ENCODE results near the gene IKBKE. TPM values are rescaled to one million over a fixed set of nuclear protein-coding genes. Genes with fewer than 3 reads are reported as not detected.
"Not testable (repeated sequence)": the region's sequence is repeated elsewhere in the genome, so short reads cannot be mapped to it uniquely, and the experiment has no call there.

The IKBKE gene
- polyA plus RNA-seq, 4 donors, result 4.8 to 5.9 (median 4.9) TPM

DNA sequence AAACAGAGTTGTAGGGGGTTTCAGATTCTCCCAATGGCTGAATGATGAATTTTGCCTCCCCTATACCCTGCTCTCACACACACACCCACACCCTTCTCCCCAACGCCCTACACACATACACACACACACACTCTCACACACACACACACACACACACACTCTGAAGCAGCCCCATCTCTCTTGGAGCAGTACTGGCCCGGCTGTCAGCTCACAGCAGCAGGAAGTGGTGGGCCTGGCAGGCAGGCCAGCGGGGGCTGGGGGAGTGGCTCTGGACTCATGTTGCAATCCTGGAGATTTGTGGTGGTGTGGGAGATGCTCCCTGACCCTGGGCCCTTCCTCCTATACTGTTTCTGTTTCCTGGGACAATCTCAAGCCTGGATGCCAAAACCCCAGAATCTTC lies 2.2 kb downstream of the IKBKE start:
- no peak for DNase-seq (ENCODE audit: low read depth in 4 of 4, low spot score in 2 of 4)

DNA sequence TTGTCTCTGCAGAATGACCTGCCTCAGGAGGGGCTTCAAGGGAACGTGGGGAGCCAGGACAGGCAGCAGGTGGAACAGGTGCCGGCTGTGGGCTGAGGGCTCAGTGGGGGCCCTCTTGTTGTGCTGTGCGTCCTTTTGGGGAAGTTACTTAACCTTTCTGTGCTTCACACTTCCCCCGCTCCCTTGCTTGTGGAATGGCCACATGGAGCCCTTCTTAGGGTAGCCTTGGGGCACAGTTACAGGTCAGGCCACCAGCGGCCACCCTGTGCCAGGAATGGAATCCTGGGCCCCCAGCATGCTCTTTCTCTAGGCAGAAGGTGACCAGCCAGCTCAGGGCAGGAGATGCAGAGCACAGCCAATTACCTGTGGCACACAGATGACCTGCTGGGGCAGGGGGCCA lies 2.6 kb downstream of the IKBKE start:
- DNase-seq (ENCODE audit: low read depth in 4 of 4, low spot score in 2 of 4), result no peak

DNA sequence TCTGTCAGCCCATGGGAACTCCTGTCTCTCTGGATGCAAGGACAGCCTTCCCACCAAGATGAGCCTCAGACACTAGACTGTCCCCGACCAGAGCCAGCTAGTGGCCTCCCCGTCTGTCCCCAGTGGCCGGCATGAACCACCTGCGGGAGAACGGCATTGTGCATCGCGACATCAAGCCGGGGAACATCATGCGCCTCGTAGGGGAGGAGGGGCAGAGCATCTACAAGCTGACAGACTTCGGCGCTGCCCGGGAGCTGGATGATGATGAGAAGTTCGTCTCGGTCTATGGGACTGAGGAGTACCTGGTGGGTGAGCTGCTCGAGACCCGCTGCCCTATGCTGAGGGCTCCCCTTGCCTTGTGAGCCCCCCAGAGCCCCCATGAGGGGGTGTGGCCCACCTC lies 5.8 kb downstream of the IKBKE start:
- no peak for DNase-seq (ENCODE audit: low read depth in 4 of 4, low spot score in 2 of 4)

DNA sequence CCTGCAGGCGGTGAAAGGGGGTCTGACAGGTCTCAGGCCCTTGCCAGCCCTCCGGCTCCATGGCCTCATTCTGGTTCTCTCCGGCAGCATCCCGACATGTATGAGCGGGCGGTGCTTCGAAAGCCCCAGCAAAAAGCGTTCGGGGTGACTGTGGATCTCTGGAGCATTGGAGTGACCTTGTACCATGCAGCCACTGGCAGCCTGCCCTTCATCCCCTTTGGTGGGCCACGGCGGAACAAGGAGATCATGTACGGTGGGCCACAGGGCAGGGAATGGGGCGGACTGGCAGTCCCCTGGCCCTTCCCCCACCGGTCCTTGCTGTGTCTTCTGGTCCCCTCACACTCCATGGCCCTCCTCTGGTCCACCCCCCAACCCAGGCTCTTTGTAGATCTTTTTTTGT lies 6.3 kb downstream of the IKBKE start:
- no peak for DNase-seq (ENCODE audit: low read depth in 4 of 4, low spot score in 2 of 4)

DNA sequence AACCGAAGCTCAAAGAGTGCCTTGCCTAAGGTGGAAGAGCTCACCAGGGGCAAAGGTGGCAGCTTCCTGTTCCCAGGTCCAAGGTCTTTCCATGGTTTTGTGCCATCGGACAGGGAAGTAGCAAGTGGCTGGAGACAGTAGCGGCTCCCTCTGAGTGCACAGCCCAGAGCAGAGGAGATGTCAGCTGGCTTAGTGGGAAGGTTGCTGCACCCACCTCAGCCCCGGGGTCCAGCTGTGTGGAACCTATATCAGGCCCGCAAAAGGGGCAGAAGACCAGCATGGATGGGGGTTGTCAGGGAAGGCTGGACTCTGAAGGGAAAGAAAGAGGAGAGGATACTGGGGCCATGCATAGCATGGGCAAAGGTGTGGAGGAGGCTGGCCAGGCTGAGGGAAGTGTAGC lies 6.8 kb downstream of the IKBKE start:
- DNase-seq (ENCODE audit: low read depth in 4 of 4, low spot score in 2 of 4), result no peak

DNA sequence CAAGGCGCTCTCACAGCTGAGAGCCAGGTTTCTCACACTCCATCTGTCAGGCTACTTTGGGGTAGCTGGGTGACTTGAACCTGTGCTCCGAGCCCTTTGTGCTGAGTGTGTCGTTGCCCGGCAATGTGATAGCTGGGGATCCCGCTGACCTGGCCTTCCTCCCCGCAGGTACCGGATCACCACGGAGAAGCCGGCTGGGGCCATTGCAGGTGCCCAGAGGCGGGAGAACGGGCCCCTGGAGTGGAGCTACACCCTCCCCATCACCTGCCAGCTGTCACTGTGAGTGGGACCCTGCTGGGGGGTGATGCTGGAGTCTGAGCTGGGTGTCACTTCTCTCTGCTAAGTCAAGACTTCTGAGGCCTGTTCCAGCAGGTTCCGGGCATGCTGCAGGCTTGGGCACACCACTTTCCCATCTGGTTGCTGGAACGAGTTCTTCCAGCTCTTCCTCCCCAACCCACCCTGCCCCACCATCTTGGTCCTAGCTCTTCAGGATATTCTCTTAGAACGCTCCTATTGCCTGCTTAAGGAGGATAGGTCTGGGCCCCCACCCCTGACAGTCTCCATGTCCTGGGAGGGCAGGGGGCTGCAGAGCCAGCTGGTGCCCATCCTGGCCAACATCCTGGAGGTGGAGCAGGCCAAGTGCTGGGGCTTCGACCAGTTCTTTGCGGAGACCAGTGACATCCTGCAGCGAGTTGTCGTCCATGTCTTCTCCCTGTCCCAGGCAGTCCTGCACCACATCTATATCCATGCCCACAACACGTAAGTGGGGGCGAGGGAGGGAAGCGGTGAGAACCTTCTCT lies 7.5 kb downstream of the IKBKE start:
- DNase-seq (ENCODE audit: low read depth in 4 of 4, low spot score in 2 of 4), result no peak

DNA sequence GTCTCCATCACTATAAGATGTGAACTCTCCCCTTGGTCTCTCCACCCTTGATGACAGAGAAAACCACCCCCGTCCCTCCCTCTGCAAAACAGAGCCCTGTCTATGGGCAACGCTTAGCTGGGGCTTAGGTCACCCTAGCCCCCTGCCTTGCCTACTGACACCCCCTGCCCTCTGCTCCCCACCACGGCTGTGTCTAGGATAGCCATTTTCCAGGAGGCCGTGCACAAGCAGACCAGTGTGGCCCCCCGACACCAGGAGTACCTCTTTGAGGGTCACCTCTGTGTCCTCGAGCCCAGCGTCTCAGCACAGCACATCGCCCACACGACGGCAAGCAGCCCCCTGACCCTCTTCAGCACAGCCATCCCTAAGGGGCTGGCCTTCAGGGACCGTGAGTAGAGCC lies 8.5 kb downstream of the IKBKE start:
- DNase-seq (ENCODE audit: low read depth in 4 of 4, low spot score in 2 of 4), result no peak

DNA sequence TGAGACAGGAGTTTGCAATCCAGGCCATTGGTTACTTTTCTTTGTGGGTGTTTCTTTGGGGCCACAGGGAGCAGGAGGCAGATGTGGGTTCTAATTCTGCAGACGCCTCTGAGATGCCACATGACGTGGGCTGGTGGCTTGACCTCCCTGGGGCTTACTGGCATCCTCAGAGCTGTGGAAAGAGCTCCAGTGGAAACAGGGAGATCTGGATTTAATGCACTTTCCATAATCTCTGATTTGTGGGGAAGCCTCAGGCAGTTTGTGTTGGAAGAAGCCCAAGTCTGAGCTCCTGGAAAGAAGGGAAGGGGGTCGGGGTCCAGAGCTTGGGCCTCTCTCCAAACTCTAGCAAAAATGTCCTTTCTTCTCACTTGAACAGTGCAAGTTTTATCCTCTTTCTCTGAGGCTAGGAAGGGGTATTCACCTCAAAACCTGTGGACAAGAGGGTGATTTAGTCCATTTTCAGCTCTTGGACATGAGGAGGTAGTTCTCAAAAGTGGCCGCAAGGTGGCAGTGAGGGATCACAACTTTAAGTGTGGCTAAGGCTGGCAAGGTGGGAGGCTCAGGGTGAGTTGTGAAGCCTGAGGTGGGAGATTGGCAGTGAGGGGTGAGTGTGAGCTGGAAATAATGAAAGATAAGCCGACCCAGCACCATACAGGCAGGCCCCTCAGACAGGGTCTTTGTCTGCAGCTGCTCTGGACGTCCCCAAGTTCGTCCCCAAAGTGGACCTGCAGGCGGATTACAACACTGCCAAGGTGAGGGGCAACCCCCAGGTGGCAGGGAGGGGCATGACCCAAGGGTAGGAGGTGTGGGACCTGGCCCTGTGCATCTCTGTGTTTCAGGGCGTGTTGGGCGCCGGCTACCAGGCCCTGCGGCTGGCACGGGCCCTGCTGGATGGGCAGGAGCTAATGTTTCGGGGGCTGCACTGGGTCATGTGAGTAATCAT lies 9.2 kb downstream of the IKBKE start:
- DNase-seq (ENCODE audit: low read depth in 4 of 4, low spot score in 2 of 4), result peak in 2 of 4 donors; percentile 62 to 75

DNA sequence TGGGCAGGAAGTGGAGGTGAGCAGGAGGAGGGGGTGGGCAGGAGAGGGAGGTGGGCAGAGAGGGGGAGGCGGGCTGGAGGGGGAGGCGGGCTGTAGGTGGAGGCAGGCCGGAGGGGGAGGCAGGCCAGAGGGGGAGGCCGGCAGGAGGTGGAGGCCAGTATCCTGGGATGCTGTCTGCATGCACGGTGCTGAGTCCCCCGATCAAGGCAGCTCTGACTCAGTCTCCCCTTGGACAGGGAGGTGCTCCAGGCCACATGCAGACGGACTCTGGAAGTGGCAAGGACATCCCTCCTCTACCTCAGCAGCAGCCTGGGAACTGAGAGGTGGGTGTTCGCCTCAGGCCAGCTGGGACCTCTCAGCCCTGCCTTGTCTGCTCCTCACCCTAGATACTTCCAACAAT lies 9.9 kb downstream of the IKBKE start:
- DNase-seq (ENCODE audit: low read depth in 4 of 4, low spot score in 2 of 4), result no peak

DNA sequence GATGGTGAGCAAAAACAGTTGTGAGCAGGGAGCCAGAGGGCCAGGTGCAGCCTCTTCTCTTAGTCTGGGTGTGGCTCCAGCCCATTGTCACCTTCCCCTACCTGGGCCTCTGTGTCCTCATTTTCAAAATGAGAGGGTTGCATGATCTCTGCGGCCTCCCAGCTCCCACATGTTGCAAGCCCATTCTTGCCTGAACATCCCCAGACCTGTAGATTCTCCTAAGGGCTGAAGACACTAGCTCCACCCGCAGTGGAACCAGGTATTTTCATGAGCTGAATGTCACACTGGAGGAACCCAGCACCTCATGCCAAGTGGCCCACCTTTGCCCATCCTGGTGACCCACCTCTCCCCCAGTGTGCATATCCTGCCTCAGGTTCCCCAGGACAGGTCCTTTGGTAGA lies 12.3 kb downstream of the IKBKE start:
- DNase-seq (ENCODE audit: low read depth in 4 of 4, low spot score in 2 of 4), result no peak

DNA sequence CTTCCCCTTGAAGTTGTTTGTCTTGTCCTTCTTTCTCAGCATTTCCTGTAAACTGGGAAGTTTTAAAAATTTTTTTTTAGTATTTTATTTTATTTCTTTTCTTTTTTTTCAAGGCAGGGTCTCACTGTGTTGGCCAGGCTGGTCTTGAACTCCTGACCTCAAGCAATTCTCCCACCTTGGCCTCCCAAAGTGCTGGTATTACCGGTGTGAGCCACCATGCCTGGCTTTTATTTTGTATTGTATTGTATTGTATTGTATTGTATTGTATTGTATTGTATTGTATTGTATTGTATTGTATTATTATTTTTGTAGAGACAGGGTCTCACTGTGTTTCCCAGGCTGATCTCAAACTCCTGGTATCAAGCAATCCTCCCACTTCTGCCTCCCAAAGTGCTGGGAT lies 13.6 kb downstream of the IKBKE start:
- not testable (repeated sequence) for DNase-seq (ENCODE audit: low read depth in 4 of 4, low spot score in 2 of 4)

DNA sequence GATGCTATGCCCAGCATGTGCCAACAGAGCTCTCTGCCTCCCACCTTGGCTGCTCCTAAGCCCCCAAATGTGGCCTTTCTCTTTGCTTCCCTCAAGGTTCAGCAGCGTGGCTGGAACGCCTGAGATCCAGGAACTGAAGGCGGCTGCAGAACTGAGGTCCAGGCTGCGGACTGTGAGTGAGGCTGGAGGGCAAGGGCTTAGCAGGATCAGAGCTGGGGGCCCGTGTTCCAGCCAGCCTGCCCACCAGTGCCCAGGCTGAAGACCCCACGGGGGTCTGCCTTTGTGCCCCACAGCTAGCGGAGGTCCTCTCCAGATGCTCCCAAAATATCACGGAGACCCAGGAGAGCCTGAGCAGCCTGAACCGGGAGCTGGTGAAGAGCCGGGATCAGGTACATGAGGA lies 14.6 kb downstream of the IKBKE start:
- DNase-seq (ENCODE audit: low read depth in 4 of 4, low spot score in 2 of 4), result no peak

DNA sequence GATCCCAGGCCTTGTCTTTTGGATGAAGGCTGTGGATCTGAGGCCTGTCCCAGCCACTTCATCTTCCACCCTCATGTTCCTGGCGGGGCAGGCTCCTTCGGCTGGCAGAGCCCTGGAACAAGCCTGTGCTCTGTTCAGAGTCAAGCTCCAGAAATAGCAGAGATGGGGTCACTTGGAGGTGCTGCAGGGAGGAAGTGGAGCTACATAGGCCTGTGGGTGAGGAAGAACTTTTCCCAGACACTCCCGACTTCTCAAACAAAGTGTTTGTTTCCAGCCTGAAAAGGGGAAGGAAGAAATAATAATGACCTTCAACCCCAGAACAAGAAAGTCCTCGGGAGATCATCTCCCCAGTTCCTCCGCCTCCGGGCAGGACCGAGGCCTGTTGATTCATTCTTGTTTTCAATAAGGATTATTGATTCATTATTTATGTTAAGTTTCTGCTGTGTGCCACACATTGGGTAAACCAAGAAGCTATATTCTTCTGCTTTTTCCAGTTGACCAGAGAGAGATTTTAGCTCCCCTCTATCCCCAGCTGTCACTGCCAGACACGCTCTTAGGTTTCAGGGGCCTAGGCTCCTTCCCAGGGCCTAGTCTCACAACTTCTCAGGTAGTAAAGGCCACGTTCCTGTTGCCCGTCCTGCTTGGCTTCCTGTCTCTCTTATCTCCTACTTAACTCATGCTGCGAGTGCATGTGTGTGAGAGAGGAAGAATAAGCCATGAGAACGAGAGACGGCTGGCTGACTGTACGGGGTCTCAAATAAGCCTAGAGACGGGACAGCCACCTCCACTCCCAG lies 16.9 kb downstream of the IKBKE start:
- DNase-seq (ENCODE audit: low read depth in 4 of 4, low spot score in 2 of 4), result no peak

DNA sequence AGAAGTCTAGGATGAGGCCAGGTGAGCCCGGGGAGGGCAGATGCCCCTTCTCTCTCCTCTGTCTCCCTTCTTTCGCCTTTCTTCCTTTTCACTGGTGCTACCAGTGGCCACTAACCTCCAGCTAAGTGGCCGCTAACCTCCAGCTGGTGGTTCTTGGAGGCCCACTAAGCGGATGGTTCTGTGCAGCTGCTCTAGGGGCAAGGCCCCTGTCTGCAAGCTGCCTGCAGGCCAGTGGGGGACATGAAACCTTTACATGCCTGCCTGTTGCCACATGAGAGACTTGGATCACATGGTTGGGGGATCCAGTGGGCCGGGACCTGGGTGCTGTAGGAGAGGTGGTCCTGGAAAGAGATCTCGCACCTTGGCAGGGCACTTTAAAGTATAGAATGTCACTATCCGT lies 17.7 kb downstream of the IKBKE start:
- DNase-seq (ENCODE audit: low read depth in 4 of 4, low spot score in 2 of 4), result no peak

DNA sequence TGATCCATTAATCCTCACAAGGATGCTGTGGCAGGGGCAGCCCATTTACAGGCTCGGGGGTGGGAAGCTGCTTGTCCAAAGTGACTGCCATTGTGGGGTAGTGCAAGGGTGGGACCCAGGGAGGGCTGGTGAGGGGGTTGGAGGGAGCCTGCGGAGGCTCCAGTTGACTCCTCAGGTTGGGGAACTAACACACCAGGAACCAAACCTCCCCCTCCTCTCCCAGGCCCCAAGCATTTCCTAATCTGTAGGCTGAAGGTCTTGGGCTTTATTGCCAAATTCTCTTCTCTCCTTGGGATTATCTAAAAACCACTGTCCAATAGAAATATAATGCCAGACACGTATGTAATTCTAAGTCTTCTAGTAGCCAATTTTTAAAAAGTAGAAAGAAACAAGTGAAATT lies 18.2 kb downstream of the IKBKE start:
- DNase-seq (ENCODE audit: low read depth in 4 of 4, low spot score in 2 of 4), result no peak

DNA sequence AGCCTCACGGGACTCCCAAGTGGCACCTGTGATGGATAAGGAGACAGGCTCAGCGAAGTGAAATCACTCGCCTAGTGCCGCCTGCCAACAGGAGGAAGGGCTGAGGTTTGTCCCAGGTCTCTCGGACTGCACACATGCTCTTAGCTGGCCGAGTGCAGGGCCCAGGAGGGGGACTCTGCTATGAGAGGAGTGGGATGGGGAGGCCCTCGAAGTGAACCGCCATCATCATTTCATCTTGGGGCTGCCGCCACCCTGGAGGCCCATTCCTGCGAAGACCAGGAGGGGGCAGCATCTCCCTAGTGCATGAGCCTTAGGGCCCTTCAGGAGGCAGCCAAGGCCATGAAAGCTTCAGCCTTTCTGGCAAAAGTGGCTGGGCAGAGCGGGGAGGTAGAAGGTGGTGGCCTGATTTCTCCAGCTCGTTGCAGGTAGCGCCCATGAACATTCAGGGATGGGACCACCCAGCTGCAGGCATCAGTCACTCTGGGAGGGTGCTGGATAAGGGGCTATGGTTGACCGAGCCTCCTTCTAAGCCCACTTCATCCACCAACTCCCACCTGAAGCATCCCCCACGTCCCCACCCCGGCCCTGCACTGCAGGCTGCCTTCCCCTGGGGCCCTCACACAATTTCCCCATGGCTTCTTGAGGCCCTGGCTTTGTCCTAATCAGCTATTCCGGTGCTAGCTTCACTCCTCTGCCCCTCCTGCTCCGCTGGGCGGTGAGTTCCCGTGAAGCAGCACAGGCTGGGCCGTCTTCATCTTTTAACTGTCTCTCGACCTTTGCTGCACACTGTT lies 19.9 kb downstream of the IKBKE start:
- DNase-seq (ENCODE audit: low read depth in 4 of 4, low spot score in 2 of 4), result no peak

DNA sequence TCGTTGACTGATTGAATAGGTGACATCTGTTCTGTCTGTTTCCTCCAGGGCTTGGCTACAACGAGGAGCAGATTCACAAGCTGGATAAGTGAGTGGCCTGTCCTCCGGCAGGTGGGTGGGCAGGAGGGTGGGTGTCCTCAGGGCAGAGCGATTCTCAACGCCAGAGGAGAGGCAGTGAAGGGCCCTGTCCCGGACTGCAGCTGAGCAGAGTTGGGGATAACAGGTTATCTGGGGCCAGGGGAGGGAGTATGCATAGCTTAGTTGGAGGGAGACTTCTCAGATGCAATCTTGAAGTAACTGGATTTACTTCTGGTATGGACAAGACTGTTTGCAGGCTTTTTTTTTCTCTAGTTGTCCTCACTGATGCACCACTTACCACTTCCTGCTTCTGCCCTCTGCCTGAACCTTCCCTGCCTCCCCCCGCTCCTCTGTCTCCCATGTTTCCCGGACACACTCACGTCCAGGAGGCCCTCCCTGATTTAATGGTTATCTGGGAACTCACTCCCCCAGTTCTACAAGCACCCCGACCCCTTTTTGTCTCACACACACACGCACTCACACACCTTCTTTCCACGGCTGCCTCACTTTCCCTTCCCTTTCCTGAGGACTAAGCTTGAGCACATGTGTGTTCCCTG lies 20.6 kb downstream of the IKBKE start:
- no peak for DNase-seq (ENCODE audit: low read depth in 4 of 4, low spot score in 2 of 4)

DNA sequence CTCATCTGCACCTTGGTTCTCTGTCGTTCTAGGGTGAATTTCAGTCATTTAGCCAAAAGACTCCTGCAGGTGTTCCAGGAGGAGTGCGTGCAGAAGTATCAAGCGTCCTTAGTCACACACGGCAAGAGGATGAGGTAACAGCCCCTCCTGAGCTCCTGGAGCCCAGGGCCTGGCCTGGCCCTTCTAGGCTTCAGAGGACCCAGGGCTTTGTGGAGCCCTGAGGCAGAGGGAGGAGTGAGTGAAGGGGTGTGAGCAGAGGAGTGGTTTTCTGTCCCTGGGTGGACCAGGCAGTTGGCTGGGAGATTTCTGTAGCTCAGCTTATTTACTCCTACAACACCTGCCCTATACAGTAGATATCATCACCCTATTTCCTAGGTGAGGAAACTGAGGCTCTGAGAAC lies 21.3 kb downstream of the IKBKE start:
- no peak for DNase-seq (ENCODE audit: low read depth in 4 of 4, low spot score in 2 of 4)

DNA sequence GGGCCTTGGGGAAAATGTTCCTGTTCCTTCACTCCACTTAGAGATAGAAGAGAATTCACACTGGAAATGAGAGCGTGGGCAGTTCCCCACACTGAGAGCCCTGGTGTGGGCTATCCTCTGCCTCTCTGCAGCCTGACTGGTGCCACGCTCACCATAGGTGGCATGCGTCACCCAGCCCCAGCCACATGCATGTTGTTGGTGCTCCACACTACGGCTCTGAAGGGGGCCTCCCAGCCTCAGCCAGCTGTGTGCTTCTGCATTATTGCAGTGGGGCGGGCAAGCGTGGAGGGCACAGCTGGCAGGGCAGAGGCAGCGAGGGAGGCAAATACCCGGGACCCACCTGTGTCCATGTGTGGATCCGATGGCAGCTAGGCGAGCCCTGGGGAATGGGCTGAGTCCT lies 22.3 kb downstream of the IKBKE start:
- no peak for DNase-seq (ENCODE audit: low read depth in 4 of 4, low spot score in 2 of 4)

DNA sequence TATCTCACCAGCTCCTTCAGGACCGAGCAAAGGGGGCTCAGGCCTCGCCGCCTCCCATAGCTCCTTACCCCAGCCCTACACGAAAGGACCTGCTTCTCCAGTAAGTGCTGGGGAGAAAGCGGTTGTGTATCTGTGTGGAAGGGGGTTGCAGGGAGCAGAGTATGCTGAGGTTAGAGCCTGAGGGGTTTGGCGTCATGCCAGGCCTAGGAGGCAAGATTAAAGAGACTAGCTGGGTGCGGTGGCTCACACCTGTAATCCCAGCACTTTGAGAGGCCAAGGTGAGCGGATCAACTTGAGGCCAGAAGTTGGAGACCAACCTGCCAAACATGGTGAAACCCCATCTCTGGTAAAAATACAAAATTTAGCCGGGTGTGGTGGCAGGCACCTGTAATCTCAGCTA lies 23.0 kb downstream of the IKBKE start:
- DNase-seq (ENCODE audit: low read depth in 4 of 4, low spot score in 2 of 4), result no peak
